GM12872 (cell line): ENCODE results near the gene KCNK3.

Source experiments
- TF ChIP-seq, protein P1 (sequence below): IDR thresholded peaks from 3 replicates; pipeline ENCODE4 v1.5.1; 2011; ENCODE audit warnings: low read depth, mild to moderate bottlenecking, low read length, moderate library complexity; ENCODE audit not compliant: insufficient read depth

The KCNK3 gene

DNA sequence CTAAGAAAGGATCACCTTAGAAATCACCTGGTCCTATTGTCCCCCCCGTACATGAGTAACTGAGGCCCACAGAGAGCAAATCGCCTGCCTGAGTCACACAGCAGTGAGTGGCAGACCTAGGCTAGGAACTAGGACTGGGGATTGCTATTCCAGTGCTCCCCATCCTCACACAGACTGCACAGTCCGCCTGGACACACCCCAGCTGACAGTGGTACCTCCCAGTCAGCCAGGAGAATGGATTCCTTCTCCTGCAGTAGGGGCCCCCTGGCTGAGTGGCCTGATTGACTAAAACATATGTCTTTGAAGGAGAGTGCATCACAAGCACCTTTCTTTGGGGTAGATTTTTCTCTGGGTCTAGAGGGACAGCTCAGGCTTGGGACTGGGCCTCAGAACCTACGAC, 39.2 kb downstream of the KCNK3 start:
- TF ChIP-seq, protein P1, sequence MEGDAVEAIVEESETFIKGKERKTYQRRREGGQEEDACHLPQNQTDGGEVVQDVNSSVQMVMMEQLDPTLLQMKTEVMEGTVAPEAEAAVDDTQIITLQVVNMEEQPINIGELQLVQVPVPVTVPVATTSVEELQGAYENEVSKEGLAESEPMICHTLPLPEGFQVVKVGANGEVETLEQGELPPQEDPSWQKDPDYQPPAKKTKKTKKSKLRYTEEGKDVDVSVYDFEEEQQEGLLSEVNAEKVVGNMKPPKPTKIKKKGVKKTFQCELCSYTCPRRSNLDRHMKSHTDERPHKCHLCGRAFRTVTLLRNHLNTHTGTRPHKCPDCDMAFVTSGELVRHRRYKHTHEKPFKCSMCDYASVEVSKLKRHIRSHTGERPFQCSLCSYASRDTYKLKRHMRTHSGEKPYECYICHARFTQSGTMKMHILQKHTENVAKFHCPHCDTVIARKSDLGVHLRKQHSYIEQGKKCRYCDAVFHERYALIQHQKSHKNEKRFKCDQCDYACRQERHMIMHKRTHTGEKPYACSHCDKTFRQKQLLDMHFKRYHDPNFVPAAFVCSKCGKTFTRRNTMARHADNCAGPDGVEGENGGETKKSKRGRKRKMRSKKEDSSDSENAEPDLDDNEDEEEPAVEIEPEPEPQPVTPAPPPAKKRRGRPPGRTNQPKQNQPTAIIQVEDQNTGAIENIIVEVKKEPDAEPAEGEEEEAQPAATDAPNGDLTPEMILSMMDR, result no peak

GRCh38 chr2:26732446-26732845, 39.9 kb downstream of the KCNK3 start:
- TF ChIP-seq, protein P1, result no peak

DNA sequence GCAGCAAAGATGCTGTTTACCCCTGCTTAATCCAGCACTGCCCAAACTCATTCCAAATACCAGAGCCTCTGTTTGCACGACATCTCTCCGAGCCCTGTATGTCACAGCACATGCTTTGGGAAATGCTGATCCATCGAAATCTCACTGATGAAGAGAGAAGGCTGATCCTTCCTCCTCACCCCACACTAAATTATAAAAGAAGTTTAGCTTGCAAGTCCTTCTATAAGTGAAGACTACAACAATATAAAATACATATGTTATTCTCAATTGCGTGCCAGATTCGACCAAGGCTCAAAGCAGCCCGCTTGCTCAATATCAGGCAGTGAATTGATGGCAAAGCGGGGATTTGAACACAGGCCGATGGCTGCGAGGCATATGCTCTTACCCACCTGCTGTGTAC, 40.9 kb downstream of the KCNK3 start:
- TF ChIP-seq, protein P1, result no peak

- TF ChIP-seq, protein P1, result no peak
Observed at GRCh38 chr2:26735097-26735496, 42.6 kb downstream of the KCNK3 start.

DNA sequence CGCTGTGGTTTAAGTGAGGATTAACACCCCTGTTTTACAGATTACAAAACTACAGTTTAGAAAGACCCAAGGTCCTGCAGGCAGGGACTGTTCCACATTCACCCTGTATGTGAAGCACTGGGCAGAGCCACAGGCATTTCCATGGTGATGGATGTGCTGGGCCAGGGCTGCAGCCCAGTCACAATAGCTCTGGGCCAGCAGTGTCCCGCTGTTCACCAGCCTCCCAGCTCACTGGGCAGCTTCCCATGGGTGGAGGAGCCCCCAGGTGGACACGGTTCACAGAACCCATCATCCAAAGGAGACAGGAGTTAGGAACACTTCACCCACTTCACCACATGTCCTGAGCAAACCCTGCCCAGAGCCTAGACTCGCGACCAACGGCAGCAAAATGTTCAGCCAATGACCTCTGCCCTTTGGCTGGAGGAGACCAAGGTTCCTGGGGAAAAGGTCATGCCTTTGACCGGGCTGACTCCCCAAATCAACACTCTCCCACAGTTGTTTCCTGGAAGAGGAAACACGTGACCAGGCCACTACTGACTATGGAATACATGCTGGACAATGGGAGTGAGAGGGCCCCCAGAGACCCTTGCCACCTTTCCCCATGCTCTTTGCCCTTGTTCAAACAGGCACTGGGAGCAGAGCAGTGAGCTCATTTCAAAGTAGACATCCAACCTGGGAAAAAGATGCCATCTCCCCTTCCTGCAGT, 43.5 kb downstream of the KCNK3 start:
- TF ChIP-seq, protein P1, result no peak

- TF ChIP-seq, protein P1, result no peak
Observed at GRCh38 chr2:26737221-26737620, 44.7 kb downstream of the KCNK3 start.

DNA sequence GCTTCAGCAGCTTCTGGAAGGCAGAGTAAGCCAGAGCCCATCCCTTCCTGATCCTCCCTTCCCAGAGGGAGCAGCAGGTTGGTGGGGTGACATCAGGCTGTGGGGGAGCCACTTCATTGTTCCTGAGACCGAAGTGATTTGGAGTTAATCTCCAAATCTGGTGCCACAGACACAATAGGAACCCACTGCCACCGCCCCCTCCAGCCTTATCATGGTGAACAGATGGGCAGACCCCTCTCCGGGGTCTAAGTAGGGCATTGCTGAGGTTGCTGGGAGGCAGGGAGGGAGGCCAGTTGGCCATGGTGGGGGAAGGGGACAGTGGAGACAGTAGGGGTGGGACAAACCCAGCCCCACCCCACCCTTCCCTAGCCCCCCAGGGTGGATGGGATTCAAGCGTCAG, 46.0 kb downstream of the KCNK3 start:
- TF ChIP-seq, protein P1, result no peak
